K562 (cell line): ENCODE data around the gene PLS1. TPM values are rescaled to one million over a fixed set of nuclear protein-coding genes. Genes with fewer than 3 reads are reported as not detected.

Experiments
- CSDE1 ChIP-seq, 2 experiments: fragments of 450-650 bp; IDR thresholded peaks; 2 replicates each; pipeline ENCODE4 v1.6.1; 2016; ENCODE audit warnings: mild to moderate bottlenecking in 1 of 2
- HES1 ChIP-seq: fragments of 450-650 bp; IDR thresholded peaks from 2 replicates; pipeline ENCODE4 v1.6.1; 2016; ENCODE audit warnings: low read depth, mild to moderate bottlenecking, moderate library complexity
- HOXB6 ChIP-seq: fragments of 250-450 bp; sonication (Bioruptor Pico); IDR thresholded peaks from 2 replicates; pipeline ENCODE4 v1.5.1; 2022; ENCODE audit warnings: mild to moderate bottlenecking, borderline replicate concordance
- IRF2 ChIP-seq: sonication (generic); formaldehyde crosslinking; IDR thresholded peaks from 2 replicates; pipeline ENCODE4 v1.8.1; 2022; ENCODE audit warnings: mild to moderate bottlenecking, missing genetic modification reagents
- KAT8 ChIP-seq: fragments of 450-650 bp; IDR thresholded peaks from 2 replicates; pipeline ENCODE4 v1.6.1; 2016; ENCODE audit warnings: low read depth, mild to moderate bottlenecking
- KLF13 ChIP-seq: fragments of 450-650 bp; IDR thresholded peaks from 2 replicates; pipeline ENCODE4 v1.6.1; 2016; ENCODE audit warnings: missing genetic modification characterization, low read depth, mild to moderate bottlenecking, missing compliant biosample characterization, moderate library complexity, borderline replicate concordance
- RB1 ChIP-seq: fragments of 450-650 bp; IDR thresholded peaks from 2 replicates; pipeline ENCODE4 v1.6.1; 2017; ENCODE audit warnings: low read depth, mild to moderate bottlenecking
- RBBP5 ChIP-seq: fragments of 200-600 bp; sonication (generic); IDR thresholded peaks from 2 replicates; pipeline ENCODE4 v1.6.1; 2012; ENCODE audit warnings: borderline replicate concordance, mild to moderate bottlenecking, low read length, control low read depth, inconsistent platforms; ENCODE audit not compliant: insufficient read depth, poor library complexity, severe bottlenecking
- RBM39 ChIP-seq: fragments of 200-400 bp; formaldehyde crosslinking; optimal IDR thresholded peaks from 2 replicates; pipeline ENCODE3; 2018; ENCODE audit warnings: low read depth, low read length
- SMAD3 ChIP-seq: fragments of 450-650 bp; formaldehyde crosslinking; conservative IDR thresholded peaks from 2 replicates; pipeline ENCODE4 v1.4.0; 2020; ENCODE audit warnings: mild to moderate bottlenecking
- SMARCE1 ChIP-seq: fragments of 450-650 bp; IDR thresholded peaks from 2 replicates; pipeline ENCODE4 v1.7.1; 2016; ENCODE audit warnings: mild to moderate bottlenecking
- ZNF277 ChIP-seq: fragments of 250-450 bp; sonication (Bioruptor Pico); IDR thresholded peaks from 2 replicates; pipeline ENCODE4 v1.8.0; 2022; ENCODE audit warnings: inconsistent platforms, mild to moderate bottlenecking, moderate library complexity, borderline replicate concordance
- ZNF586 ChIP-seq: fragments of 450-650 bp; formaldehyde crosslinking; conservative IDR thresholded peaks from 2 replicates; pipeline ENCODE4 v1.4.0; 2020; ENCODE audit warnings: mild to moderate bottlenecking, moderate library complexity
- ZNF695 ChIP-seq: fragments of 450-650 bp; formaldehyde crosslinking; IDR thresholded peaks from 2 replicates; pipeline ENCODE4 v1.4.0; 2020; ENCODE audit warnings: mild to moderate bottlenecking, moderate library complexity
- polyA plus RNA-seq, 8 experiments: library from polyadenylated mRNA; depleted of rRNA in 4 of 8; stranded (reverse) in 5 of 8; unstranded in 3 of 8; fragments of >200 nt; fragmentation: Nextera tagmentation in 2 of 8; fragmentation: Illumina TruSeq in 1 of 8; extraction: Ambion mirVana in 2 of 8; extraction: Trizol in 1 of 8; gene quantifications; 2 replicates each; pipeline versions ENCODE4 v1.2.1 to v1.2.3, GENCODE V29; 2011 to 2014; ENCODE audit warnings: inconsistent platforms in 1 of 8, missing spikeins in 1 of 8
- total RNA-seq, 7 experiments: library from RNA; depleted of rRNA in 6 of 7; stranded (reverse); fragments of >200 nt in 6 of 7; fragmentation: Illumina TruSeq in 2 of 7; extraction: Trizol in 2 of 7; gene quantifications; 2 replicates each; pipeline versions ENCODE4 v1.2.1 to v1.2.3, GENCODE V29; 2011 to 2021; ENCODE audit warnings: low replicate concordance in 1 of 7
- TF ChIP-seq, protein P1 (sequence below): fragments of 450-650 bp; IDR thresholded peaks from 2 replicates; pipeline ENCODE4 v1.6.1; 2016; ENCODE audit warnings: low read depth
- TF ChIP-seq, protein P2 (sequence below), 2 experiments: fragments of 450-650 bp in 1 of 2; sonication (generic) in 1 of 2; formaldehyde crosslinking; conservative IDR thresholded peaks; 2 replicates each; pipeline versions ENCODE4 v1.4.0 to v1.8.1; 2020 to 2022; ENCODE audit warnings: mild to moderate bottlenecking in 1 of 2, missing genetic modification reagents in 1 of 2

PLS1 gene
- total and polyA plus RNA-seq, 9 of the 15 experiments (the other 6 are each of a cell fraction or from before 2014, with no cell fraction given) = 6.1 to 21.3 (median 13.0) TPM

DNA sequence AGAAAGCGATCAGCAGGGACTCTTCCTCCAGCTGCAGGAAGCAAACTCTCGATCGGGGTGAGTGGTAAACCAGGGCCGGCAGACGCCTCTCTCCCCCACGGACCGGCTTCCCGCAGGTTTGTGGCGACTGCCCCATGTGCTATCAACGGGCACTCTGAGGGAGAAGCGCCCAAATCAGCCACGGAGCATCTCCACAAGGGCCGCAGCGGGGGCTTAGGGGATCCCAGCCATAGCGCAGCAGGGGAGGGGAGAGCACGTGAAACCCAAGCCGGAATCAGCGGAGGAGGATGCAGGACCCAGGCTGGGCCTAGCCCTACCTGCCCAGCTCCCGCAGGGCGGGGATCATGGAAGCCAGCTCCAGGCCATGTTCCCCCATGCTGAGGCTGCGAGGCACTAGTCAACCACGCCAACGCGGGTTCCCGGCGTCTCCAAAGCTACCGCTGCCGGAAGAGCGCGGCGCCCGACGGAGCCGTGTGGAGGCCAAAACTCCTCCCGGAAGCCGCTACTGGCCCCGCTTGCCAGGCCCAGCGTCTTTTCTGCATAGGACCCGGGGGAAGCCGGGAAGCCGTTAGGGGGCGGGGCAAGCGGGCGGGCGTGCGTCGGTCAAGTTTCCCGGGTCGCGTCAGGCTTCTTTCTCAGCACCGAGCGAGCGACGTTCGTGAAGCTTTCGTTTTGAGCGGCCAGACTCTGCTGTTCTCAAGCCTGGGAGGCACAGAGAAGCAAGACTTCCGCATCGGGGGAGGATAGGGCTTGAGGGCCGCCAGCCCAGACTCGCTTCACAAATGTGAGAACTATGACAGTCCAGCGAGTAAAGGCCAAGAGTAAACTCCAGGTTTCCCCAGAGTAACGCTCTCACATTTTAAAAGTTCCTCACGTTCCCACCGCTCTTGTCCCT lies 17.6 kb upstream of the PLS1 start, which contains the start of gene ATR (continued):
- TF ChIP-seq, protein P1, sequence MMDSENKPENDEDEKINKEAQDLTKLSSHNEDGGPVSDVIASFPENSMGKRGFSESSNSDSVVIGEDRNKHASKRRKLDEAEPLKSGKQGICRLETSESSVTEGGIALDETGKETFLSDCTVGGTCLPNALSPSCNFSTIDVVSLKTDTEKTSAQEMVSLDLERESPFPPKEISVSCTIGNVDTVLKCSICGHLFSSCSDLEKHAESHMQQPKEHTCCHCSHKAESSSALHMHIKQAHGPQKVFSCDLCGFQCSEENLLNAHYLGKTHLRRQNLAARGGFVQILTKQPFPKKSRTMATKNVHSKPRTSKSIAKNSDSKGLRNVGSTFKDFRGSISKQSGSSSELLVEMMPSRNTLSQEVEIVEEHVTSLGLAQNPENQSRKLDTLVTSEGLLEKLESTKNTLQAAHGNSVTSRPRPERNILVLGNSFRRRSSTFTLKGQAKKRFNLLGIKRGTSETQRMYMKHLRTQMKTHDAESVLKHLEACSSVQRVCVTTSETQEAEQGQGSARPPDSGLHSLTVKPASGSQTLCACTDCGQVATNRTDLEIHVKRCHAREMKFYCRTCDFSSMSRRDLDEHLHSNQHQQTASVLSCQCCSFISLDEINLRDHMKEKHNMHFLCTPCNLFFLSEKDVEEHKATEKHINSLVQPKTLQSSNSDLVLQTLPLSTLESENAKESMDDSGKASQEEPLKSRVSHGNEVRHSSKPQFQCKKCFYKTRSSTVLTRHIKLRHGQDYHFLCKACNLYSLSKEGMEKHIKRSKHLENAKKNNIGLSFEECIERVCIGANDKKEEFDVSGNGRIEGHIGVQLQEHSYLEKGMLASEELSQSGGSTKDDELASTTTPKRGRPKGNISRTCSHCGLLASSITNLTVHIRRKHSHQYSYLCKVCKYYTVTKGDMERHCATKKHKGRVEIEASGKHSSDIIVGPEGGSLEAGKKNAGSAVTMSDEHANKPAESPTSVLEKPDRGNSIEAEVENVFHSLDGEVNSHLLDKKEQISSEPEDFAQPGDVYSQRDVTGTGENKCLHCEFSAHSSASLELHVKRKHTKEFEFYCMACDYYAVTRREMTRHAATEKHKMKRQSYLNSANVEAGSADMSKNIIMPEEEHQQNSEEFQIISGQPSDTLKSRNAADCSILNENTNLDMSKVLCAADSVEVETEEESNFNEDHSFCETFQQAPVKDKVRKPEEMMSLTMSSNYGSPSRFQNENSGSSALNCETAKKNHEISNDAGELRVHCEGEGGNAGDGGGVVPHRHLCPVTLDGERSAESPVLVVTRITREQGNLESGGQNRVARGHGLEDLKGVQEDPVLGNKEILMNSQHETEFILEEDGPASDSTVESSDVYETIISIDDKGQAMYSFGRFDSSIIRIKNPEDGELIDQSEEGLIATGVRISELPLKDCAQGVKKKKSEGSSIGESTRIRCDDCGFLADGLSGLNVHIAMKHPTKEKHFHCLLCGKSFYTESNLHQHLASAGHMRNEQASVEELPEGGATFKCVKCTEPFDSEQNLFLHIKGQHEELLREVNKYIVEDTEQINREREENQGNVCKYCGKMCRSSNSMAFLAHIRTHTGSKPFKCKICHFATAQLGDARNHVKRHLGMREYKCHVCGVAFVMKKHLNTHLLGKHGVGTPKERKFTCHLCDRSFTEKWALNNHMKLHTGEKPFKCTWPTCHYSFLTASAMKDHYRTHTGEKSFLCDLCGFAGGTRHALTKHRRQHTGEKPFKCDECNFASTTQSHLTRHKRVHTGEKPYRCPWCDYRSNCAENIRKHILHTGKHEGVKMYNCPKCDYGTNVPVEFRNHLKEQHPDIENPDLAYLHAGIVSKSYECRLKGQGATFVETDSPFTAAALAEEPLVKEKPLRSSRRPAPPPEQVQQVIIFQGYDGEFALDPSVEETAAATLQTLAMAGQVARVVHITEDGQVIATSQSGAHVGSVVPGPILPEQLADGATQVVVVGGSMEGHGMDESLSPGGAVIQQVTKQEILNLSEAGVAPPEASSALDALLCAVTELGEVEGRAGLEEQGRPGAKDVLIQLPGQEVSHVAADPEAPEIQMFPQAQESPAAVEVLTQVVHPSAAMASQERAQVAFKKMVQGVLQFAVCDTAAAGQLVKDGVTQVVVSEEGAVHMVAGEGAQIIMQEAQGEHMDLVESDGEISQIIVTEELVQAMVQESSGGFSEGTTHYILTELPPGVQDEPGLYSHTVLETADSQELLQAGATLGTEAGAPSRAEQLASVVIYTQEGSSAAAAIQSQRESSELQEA = peak; percentile 99
- TF ChIP-seq RB1 = no peak; the same call in 1 of the 2 replicates
- TF ChIP-seq KLF13 (tag) = peak; percentile 86
- no peak for TF ChIP-seq CSDE1 (IDR thresholded peaks at IDR 0.05)
- TF ChIP-seq RBBP5 = peak; percentile 98
- no peak for TF ChIP-seq SMARCE1
- TF ChIP-seq, protein P2, sequence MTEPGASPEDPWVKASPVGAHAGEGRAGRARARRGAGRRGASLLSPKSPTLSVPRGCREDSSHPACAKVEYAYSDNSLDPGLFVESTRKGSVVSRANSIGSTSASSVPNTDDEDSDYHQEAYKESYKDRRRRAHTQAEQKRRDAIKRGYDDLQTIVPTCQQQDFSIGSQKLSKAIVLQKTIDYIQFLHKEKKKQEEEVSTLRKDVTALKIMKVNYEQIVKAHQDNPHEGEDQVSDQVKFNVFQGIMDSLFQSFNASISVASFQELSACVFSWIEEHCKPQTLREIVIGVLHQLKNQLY (CRISPR knock-in tag; conservative IDR thresholded peaks at IDR 0.05) = no peak
- no peak for TF ChIP-seq ZNF695 (CRISPR knock-in tag)
- TF ChIP-seq SMAD3 (CRISPR knock-in tag) = 0 out of 2 replicates have a peak, but pooled peaks have one; percentile 6
- TF ChIP-seq KAT8 = no peak
- no peak for TF ChIP-seq HES1
- no peak for TF ChIP-seq RBM39
- TF ChIP-seq HOXB6 (CRISPR knock-in tag) = no peak
- no peak for TF ChIP-seq ZNF586 (CRISPR knock-in tag)
- no peak for TF ChIP-seq ZNF277 (CRISPR knock-in tag)
- TF ChIP-seq IRF2 (CRISPR knock-in tag) = no peak
